HEK293 (cell line): Measurements from ENCODE around the gene IMMT.

Experiments used
- CTCF ChIA-PET: fragments of 350-600 bp; formaldehyde crosslinking; extraction: SDS; loops from one replicate; lab custom pipeline; 2021; ENCODE audit warnings: antibody characterized with exemption; lab: Yijun Ruan, JAX
- POLR2A ChIA-PET: fragments of 300-600 bp; formaldehyde crosslinking; extraction: SDS; loops from one replicate; lab custom pipeline; 2020; ENCODE audit warnings: antibody characterized with exemption, inconsistent platforms; lab: Yijun Ruan, JAX
- H3K27ac ChIP-seq: fragments of 200-500 bp; sonication (Bioruptor generic); 2 replicates; pipeline ENCODE4 v1.5.1; 2014; ENCODE audit warnings: low read depth, low read length, control low read depth, inconsistent platforms; ENCODE audit errors: extremely low read depth
- H3K36me3 ChIP-seq, 2 experiments: fragments of 200-500 bp in 1 of 2; sonication (Bioruptor generic) in 1 of 2; 1 replicate in 1 of 2; 2 replicates in 1 of 2; pipeline ENCODE4 v1.5.1; 2014 to 2017; ENCODE audit warnings: inconsistent platforms in 2 of 2, low read length in 2 of 2; ENCODE audit not compliant: control insufficient read depth in 2 of 2, insufficient read depth in 1 of 2
- H3K4me1 ChIP-seq: fragments of 200-500 bp; sonication (Bioruptor generic); 2 replicates; pipeline ENCODE4 v1.5.1; 2014; ENCODE audit warnings: mild to moderate bottlenecking, low read length, inconsistent platforms; ENCODE audit not compliant: control insufficient read depth, insufficient read depth
- H3K4me3 ChIP-seq: 2 replicates; pipeline ENCODE4 v1.5.1; 2011; ENCODE audit warnings: low read depth, mild to moderate bottlenecking, control low read depth, low read length, moderate library complexity
- H3K9me3 ChIP-seq: fragments of 200-500 bp; sonication (Bioruptor generic); 2 replicates; pipeline ENCODE4 v1.5.1; 2014; ENCODE audit warnings: low read depth, low read length, inconsistent platforms; ENCODE audit not compliant: control insufficient read depth, insufficient read depth
- AEBP2 ChIP-seq: fragments of 450-650 bp; formaldehyde crosslinking; IDR thresholded peaks from 2 replicates; pipeline ENCODE4 v1.5.1; 2016; ENCODE audit warnings: missing biosample characterization, missing genetic modification characterization, borderline replicate concordance
- CTCF ChIP-seq: fragments of 450-650 bp; formaldehyde crosslinking; IDR thresholded peaks from 2 replicates; pipeline ENCODE4 v1.5.1; 2016; ENCODE audit warnings: missing biosample characterization, missing genetic modification characterization
- ELK4 ChIP-seq: IDR thresholded peaks from 2 replicates; pipeline ENCODE4 v1.6.1; 2011; ENCODE audit warnings: mild to moderate bottlenecking, low read depth, low read length, borderline replicate concordance
- PRDM1 ChIP-seq: fragments of 450-650 bp; formaldehyde crosslinking; IDR thresholded peaks from 2 replicates; pipeline ENCODE4; 2016; ENCODE audit warnings: missing biosample characterization, missing genetic modification characterization
- ZIC2 ChIP-seq: fragments of 450-650 bp; formaldehyde crosslinking; IDR thresholded peaks from 2 replicates; pipeline ENCODE4 v1.5.1; 2016; ENCODE audit warnings: missing biosample characterization, missing genetic modification characterization
- ZNF10 ChIP-seq: fragments of 450-650 bp; formaldehyde crosslinking; IDR thresholded peaks from 2 replicates; pipeline ENCODE4 v1.5.1; 2017; ENCODE audit warnings: missing biosample characterization, missing genetic modification characterization
- ZNF133 ChIP-seq: fragments of 450-650 bp; formaldehyde crosslinking; IDR thresholded peaks from 2 replicates; pipeline ENCODE4 v1.5.1; 2016; ENCODE audit warnings: missing biosample characterization, missing genetic modification characterization
- ZNF155 ChIP-seq: fragments of 450-650 bp; formaldehyde crosslinking; IDR thresholded peaks from 2 replicates; pipeline ENCODE4 v1.5.1; 2016; ENCODE audit warnings: missing biosample characterization, missing genetic modification characterization
- ZNF175 ChIP-seq: fragments of 450-650 bp; formaldehyde crosslinking; IDR thresholded peaks from 2 replicates; pipeline ENCODE4 v1.5.1; 2016; ENCODE audit warnings: missing biosample characterization, missing genetic modification characterization
- ZNF214 ChIP-seq: fragments of 450-650 bp; formaldehyde crosslinking; IDR thresholded peaks from 2 replicates; pipeline ENCODE4 v1.5.1; 2017; ENCODE audit warnings: missing biosample characterization, mild to moderate bottlenecking, missing genetic modification characterization, borderline replicate concordance
- ZNF302 ChIP-seq: fragments of 450-650 bp; formaldehyde crosslinking; IDR thresholded peaks from 2 replicates; pipeline ENCODE4 v1.5.1; 2016; ENCODE audit warnings: missing biosample characterization, missing genetic modification characterization, low read depth
- ZNF48 ChIP-seq: fragments of 450-650 bp; formaldehyde crosslinking; IDR thresholded peaks from 2 replicates; pipeline ENCODE4 v1.5.1; 2016; ENCODE audit warnings: missing biosample characterization, missing genetic modification characterization
- ZNF510 ChIP-seq: fragments of 450-650 bp; formaldehyde crosslinking; IDR thresholded peaks from 2 replicates; pipeline ENCODE4 v1.5.1; 2018; ENCODE audit warnings: mild to moderate bottlenecking, missing genetic modification characterization, missing biosample characterization; ENCODE audit not compliant: insufficient replicate concordance
- ZNF518A ChIP-seq: fragments of 450-650 bp; formaldehyde crosslinking; conservative IDR thresholded peaks from 2 replicates; pipeline ENCODE4 v1.5.1; 2016; ENCODE audit warnings: low read depth, missing biosample characterization, missing genetic modification characterization
- ZNF530 ChIP-seq: fragments of 450-650 bp; formaldehyde crosslinking; IDR thresholded peaks from 2 replicates; pipeline ENCODE4 v1.5.1; 2016; ENCODE audit warnings: low read depth, missing biosample characterization, missing genetic modification characterization
- ZNF549 ChIP-seq: fragments of 450-650 bp; IDR thresholded peaks from 2 replicates; pipeline ENCODE4 v1.5.1; 2018; ENCODE audit warnings: missing biosample characterization, missing genetic modification characterization, mild to moderate bottlenecking, inconsistent platforms, moderate library complexity
- ZNF558 ChIP-seq: fragments of 450-650 bp; formaldehyde crosslinking; IDR thresholded peaks from 2 replicates; pipeline ENCODE4 v1.5.1; 2016; ENCODE audit warnings: missing biosample characterization, missing genetic modification characterization
- ZNF621 ChIP-seq: fragments of 450-650 bp; formaldehyde crosslinking; IDR thresholded peaks from 2 replicates; pipeline ENCODE4 v1.5.1; 2017; ENCODE audit warnings: missing biosample characterization, missing genetic modification characterization
- ZNF623 ChIP-seq: fragments of 450-650 bp; formaldehyde crosslinking; IDR thresholded peaks from 2 replicates; pipeline ENCODE4 v1.5.1; 2016; ENCODE audit warnings: missing biosample characterization, missing genetic modification characterization
- ZNF624 ChIP-seq: fragments of 450-650 bp; formaldehyde crosslinking; IDR thresholded peaks from 2 replicates; pipeline ENCODE4 v1.5.1; 2017; ENCODE audit warnings: missing biosample characterization, missing genetic modification characterization
- ZNF658 ChIP-seq: fragments of 450-650 bp; formaldehyde crosslinking; IDR thresholded peaks from 2 replicates; pipeline ENCODE4; 2016; ENCODE audit warnings: missing biosample characterization, missing genetic modification characterization
- ZNF843 ChIP-seq: fragments of 450-650 bp; formaldehyde crosslinking; IDR thresholded peaks from 2 replicates; pipeline ENCODE4 v1.5.1; 2016; ENCODE audit warnings: missing biosample characterization, missing genetic modification characterization

The IMMT gene

GRCh38 chr2:86211033-86211795 is 16.0 kb upstream of the IMMT start:
- no peaks in the 10 kb centered on the region for H3K9me3 ChIP-seq
- peaks cover 52 to 81% of the 10 kb centered on the region in 2 experiments for H3K36me3 ChIP-seq
- peaks cover 2% of the 10 kb centered on the region; the same call in 1 of the 2 replicates for H3K4me1 ChIP-seq
- TF ChIP-seq ZNF623 (tag by site-specific recombination) (no peak), ZNF549 (tag by site-specific recombination) (no peak), ZNF558 (tag by site-specific recombination) (no peak), ZNF10 (tag by site-specific recombination) (peak; percentile 72; the same call in 1 of the 2 replicates)
- CTCF ChIA-PET, result interaction anchor here (0.6 kb wide), 1 partner anchor 10 kb away, joined by 3 read pairs; no protein-coding TSS in a partner anchor
- H3K4me3 ChIP-seq, result no peak overlapping the region
- H3K27ac ChIP-seq, result no peak overlapping the region
- POLR2A ChIA-PET, result no interaction called here

GRCh38 chr2:86204458-86204857 is 9.2 kb upstream of the IMMT start:
- POLR2A ChIA-PET, result interaction anchor here (1.8 kb wide), 1 partner anchor 10 kb away, joined by 5 read pairs; the partner anchor contains the start of gene IMMT
- CTCF ChIA-PET, result interaction anchor here (0.7 to 2.6 kb wide), 2 partner anchors 16 to 167 kb away, joined by 3 to 15 read pairs; no protein-coding TSS in a partner anchor
- peaks cover 27 to 46% of the 10 kb centered on the region in 2 experiments for H3K36me3 ChIP-seq

More at GRCh38 chr2:86204458-86204857, 9.2 kb upstream of the IMMT start:
- TF ChIP-seq ZNF155 (tag by site-specific recombination) (no peak), ZIC2 (tag by site-specific recombination) (no peak), ZNF510 (tag by site-specific recombination) (no peak), ZNF302 (tag by site-specific recombination) (no peak), ZNF48 (tag by site-specific recombination) (no peak), ZNF621 (no peak), ZNF624 (tag by site-specific recombination) (no peak), ZNF530 (no peak), ZNF658 (no peak), CTCF (tag by site-specific recombination) (no peak), ZNF133 (tag by site-specific recombination) (no peak), AEBP2 (tag by site-specific recombination) (no peak), PRDM1 (no peak), ELK4 (no peak), ZNF214 (tag by site-specific recombination) (no peak), ZNF175 (tag by site-specific recombination) (no peak), ZNF518A (tag by site-specific recombination) (no peak), ZNF843 (tag by site-specific recombination) (no peak)
- TF ChIP-seq, all 188 proteins: peak for 0
- Histone ChIP-seq H3K27ac (no peak overlapping the region), H3K4me1 (no peaks in the 10 kb centered on the region), H3K9me3 (no peaks in the 10 kb centered on the region), H3K4me3 (no peak overlapping the region)
